Measurements from ENCODE around the gene COL19A1.

Gene COL19A1

DNA sequence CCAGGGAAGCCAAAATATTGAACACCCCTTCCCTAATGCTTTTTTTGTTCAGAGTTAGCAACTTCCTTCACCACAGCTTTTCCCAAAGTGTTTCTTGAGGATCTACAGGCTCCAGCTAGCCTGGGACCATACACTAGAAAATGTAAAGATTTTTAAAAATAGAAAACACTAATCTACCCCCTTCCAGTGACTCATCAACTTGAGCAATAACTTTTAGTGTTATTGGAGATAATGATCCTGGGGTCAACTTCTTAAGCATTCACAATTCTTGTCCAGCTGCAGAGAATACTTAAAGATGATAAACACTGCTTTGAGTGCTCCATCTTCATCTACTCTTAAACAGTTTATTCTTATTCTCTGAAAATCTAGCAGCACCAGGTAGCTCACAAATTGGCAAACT lies 304.9 kb downstream of the COL19A1 start:
- no peak for DNase-seq (ENCODE audit: low read depth)

- no peak for DNase-seq (ENCODE audit: low read depth)
Observed at GRCh38 chr6:70172252-70172651, 305.9 kb downstream of the COL19A1 start.

- DNase-seq (ENCODE audit: low read depth): no peak
Observed at GRCh38 chr6:70175770-70176169, 309.4 kb downstream of the COL19A1 start.

DNA sequence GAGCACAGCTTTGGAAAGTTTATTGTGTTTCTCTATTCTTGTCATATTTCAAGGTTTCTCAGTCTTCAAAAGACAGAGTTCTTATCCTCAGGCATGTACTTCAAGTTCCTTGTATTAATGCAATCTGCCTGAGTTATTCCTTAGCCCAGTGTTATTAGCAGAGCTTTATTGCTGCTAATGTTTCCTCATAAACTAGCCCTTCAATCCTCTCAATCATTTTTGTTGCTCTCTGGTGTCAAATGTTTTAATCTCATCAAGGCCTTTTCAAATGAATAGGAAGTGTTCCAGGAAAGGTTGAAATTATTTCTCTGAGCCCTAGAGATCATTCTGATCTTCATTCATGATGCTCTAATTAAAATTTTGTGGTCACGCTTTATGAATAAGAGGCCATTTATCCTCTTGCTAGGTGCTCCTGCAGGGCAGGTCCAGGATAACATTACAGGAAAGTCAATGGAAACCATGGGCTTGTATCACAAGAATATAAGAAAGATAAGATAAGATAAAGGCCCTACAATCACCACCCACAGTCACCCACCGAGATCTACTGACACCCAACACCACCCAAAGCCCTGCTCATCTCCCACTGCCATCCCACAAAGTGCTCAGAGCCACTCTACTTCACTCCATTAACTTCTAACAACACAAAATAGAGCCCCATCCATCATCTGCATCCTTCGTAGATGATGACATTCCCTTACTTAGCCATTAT lies 310.6 kb downstream of the COL19A1 start:
- no peak for DNase-seq (ENCODE audit: low read depth)

GRCh38 chr6:70180183-70180900 lies 314.0 kb downstream of the COL19A1 start:
- no peak for DNase-seq (ENCODE audit: low read depth)

DNA sequence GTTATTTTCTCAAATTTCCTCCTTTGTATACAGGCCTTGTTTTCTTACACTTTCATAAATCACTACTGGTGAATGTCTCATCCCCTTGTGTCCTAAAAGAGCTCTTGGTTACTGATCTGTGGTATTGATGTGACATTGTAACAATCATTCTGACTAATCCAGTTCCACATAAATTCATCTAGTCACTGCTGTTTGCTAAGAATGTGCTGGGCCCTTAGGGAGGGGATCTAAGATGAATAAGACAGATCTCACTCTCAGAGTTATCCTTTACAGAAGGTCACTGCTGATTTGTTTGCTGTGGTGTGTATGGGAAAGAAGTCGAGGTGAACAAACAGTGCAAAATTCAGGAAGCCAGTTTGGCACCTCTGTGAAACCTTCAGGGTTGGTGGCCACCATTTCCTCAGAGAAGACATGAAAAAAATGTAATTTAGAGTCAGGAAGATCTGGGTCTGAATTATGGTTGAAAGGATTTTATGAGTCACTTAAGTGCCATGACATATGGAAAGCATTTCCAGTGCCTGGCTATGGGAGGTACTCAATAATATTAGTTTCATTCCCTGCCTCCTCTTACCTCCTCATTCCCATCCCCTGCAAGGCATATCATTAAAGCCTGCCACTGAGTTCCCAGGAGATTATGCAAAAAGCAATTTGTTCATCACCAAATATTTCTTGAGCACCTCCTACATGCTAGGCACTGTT lies 314.7 kb downstream of the COL19A1 start:
- no peak for DNase-seq (ENCODE audit: low read depth)

DNA sequence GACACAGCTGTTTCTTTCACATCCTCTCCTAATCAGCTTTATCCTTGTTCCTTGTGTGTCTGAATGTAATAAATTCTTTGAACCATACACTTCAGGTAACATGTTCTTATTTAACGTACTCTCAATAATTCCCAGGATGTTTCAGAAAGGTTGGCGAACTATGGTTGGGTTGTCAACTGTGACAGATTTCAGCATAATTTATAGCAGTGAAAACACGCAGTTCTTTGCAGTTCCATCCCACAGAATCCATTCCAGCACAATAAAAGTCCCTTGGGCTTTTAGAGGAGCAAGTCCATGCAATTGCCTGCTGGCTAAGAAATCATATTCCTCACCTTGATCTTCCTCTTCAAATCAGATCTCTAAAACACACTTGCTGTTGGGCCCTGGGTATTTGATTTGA lies 317.2 kb downstream of the COL19A1 start:
- DNase-seq (ENCODE audit: low read depth): no peak

GRCh38 chr6:70184723-70185122 lies 318.4 kb downstream of the COL19A1 start:
- no peak for DNase-seq (ENCODE audit: low read depth)

DNA sequence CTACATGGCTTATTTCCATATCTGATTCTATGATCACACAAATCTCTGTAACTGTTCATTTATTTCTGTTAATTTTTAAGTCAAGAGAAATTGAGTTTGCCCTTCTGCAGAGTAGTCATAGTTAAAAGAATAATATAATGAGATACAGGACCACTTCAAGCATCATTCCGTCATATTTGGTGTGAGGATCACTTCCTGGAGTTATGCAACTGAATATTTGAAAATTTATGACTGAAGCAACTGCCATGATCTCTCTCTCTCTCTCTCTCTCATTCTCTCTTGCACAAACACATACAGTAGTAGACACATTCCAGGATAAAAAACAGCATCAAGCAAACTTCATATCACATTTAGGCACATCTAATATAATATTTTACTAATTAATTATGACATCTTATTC lies 320.1 kb downstream of the COL19A1 start:
- no peak for DNase-seq (ENCODE audit: low read depth)

DNA sequence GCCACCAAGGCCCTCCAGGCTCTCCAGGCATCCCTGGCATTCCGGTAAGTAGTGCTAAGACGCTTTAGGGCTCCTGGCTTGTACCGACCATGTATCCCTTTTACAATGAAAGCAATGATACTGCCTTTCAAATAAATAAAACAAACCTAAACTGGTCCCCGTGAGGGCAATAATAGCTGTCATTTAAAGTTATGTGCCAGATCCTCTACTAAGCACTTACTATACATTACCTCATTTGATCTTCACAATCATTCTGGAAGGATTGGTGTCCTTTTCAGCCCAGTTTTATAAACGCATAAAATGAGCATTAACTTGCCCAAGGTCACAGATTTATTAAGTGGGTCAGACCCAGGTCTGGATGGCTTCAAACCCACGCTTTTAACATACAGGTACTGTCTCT lies 321.8 kb downstream of the COL19A1 start:
- no peak for DNase-seq (ENCODE audit: low read depth)

- no peak for DNase-seq (ENCODE audit: low read depth)
Observed at GRCh38 chr6:70194421-70194820, 328.1 kb downstream of the COL19A1 start.

DNA sequence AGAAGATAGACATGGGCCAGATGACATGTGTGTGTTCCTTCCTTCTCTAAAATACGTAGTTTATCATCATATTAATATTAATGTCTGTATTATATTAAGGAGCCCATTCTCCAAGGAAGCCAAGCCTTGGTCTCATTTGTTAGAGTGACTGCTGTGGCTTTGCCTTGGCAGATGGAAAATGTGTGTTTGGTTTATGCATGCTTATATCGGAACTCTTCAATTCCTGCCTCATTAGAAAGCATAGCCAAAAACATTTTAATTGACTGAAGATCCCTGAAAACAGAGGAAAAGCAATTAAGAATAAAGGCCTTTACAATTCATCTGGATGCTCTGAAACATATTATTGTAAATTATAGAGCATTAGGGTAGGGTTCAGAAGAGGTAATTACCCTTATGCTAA lies 330.2 kb downstream of the COL19A1 start:
- no peak for DNase-seq (ENCODE audit: low read depth)

DNA sequence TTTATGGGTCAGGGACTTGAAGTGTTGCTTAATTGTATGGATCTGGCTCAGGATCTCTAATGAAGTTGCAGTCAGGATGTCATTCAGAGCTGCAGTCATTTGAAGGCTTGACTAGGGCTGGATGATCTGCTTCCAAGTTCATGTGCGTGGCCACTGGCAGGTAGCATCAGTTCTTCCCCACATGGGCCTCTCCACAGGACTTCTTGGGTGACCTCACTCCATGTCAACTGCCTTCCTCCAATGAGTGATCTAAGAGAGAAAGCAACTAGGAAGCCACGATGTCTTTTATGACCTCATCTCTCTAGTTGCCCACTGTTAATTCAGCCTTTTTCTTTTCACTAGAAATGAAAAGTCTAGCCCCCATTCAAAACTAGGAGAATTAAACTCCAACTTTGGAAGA lies 332.4 kb downstream of the COL19A1 start:
- DNase-seq (ENCODE audit: low read depth): no peak

GRCh38 chr6:70208235-70208790 lies 342.0 kb downstream of the COL19A1 start:
- no peak for DNase-seq (ENCODE audit: low read depth)

DNA sequence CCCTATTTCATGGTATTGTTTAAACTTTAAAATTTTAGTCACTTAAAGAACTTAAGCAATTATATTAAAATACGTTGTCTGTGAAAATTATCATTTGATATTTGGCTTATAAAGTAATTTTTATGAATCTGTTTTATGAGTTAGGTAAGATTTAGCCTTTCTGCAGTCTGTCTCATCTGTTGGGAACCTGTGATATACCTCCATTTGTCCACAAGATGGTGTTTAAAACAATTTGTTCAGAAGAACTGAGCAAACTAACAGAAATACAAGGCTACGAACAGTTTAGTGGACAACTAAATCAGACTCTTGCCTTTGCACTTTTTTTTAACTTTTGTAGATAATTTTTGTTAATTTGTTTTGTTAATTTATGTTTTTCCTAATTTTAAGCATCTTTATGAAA lies 344.1 kb downstream of the COL19A1 start:
- no peak for DNase-seq (ENCODE audit: low read depth)

DNA sequence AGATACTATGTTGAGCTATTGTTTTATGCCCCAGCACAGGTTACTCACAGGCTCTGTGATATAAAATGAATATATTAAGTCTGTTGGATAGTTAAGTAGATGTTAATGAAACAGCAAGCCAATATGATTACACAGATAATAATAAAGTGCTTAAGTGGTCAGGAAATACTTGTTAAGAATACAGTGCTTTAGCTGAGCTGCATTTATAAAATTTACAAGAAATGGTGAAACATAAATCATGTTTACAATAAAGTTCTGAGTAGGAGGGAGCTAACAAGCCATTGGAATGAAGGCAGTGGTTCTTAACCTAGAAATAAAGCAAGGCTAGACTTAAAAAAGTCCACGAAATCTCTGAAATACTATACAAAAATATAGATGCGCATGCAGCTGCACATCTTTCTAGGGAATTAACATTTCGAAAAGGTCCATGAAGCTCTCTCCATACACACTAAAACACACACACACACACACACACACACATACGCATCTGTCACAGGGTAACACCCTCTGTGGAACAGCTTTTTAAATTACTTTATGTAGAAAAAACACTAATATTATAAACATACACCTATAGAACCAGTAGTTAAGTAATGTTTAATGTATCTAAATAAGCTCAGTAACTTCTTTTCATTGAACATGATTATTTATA lies 349.2 kb downstream of the COL19A1 start:
- no peak for DNase-seq (ENCODE audit: low read depth)

GRCh38 chr6:70216767-70217166 lies 350.4 kb downstream of the COL19A1 start:
- DNase-seq (ENCODE audit: low read depth): no peak

DNA sequence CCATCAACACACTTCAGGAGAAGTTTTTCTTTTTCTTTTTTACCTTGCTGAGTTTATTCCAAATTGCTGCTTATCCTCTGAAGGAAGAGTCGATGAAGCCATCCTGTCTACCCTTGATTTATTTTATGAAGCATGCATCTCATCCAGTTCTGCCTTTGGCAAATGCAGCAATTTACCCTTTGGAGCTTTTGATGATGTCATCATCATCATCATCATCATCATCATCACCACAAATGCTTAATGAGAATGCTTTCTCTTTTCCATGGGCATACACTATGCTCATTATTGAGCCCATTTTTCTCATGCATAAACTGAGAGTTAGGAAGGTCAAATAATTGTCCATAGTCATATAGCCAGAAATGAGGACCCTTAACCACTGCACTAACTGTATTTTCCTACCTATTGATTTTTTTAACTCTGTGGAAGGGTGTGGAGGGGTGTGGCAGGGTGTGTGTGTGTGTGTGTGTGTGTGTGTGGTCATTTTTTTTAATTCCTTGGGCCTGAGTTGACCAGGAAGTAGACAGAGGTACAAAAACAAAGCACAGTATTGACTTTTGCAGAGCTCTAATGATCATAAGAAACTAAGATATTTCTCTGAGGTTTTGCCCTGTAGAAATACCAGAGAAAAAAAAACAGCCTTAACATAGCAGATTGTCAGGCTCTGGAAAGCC lies 353.7 kb downstream of the COL19A1 start:
- DNase-seq (ENCODE audit: low read depth): no peak

GRCh38 chr6:70221025-70221714 lies 354.8 kb downstream of the COL19A1 start:
- DNase-seq (ENCODE audit: low read depth): no peak

DNA sequence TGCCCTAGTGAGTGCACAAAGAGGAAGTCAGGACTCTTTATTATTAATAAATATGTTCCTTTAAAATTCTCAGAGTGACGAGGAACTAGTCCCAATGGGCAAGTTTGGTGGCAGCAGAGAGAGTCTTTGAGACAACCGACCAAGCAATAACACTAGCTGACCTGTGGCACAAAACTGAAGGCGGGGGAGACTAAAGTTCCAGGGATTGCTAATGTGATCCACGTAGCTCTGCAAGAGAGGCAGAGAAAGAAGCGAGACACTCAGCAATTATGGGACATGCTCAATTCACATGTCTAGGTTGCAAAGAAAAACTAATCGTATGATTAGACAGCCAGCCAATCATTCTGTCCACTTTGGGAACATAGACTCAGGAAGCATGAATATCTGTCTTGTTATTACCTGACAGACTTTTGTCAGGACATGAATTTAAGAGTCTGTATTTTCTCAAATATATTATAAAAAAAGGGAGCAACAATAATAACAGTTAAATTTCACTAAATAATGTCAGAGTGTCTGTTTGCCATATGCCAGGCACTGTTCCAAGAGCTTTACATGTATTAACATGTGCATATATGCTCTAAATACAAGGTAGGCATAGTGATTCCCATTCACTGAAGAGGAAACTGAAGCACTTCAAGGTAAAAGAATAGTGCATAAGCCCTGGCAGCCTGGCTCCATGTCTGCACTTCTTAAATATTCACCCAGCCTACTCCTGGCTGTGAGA lies 355.5 kb downstream of the COL19A1 start:
- DNase-seq (ENCODE audit: low read depth): no peak

DNA sequence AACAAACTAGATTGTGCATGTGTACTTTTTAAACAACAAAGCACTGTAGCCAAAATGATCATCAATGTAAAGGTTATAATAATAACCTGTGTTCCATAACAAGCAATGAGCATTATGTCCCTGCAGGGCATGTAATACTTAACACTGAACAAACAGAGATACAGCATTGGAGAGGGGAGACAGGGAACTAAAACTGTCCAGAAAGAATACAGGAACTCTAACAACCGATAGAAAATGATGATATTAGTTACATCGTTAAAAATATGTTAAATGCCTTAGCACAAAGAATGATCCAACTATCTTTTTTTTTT lies 356.0 kb downstream of the COL19A1 start:
- no peak for DNase-seq (ENCODE audit: low read depth)
